C4-2B (cell line): Measurements from ENCODE around the gene DLK2.
A peak's percentile ranks its signal among the peaks of the same experiment; 100 is the strongest.

ENCODE experiments used
- H3K27ac ChIP-seq: fragments of 450-650 bp; 2 replicates; pipeline ENCODE4 v1.5.1; 2017
- ZFX ChIP-seq: fragments of 450-650 bp; IDR thresholded peaks from 2 replicates; pipeline ENCODE4 v1.6.1; 2017
- TF ChIP-seq, protein P1 (sequence below): fragments of 450-650 bp; conservative IDR thresholded peaks from 2 replicates; pipeline ENCODE4 v1.5.1; 2017; ENCODE audit warnings: mild to moderate bottlenecking

The DLK2 gene

DNA sequence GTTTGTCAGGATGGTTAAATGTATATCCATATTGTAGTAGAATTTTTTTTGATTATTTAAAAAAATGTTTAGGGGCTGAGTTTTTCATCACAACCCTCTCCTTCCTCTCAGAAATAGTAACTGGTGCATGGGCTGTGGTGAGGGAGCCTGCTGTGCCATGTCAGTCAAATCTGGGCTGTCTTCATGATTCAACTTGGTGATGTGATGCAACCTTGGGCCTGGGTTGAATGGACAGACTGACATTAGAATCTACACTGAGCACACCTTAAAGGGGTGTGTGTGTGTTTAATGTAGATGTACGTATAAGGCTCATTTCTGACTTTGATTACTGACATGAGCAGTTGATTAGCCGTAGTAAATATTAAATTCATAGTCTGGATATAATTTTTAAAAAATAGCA lies 25.7 kb upstream of the DLK2 start:
- no peak overlapping the region for H3K27ac ChIP-seq
- TF ChIP-seq ZFX = no peak
- TF ChIP-seq, protein P1, sequence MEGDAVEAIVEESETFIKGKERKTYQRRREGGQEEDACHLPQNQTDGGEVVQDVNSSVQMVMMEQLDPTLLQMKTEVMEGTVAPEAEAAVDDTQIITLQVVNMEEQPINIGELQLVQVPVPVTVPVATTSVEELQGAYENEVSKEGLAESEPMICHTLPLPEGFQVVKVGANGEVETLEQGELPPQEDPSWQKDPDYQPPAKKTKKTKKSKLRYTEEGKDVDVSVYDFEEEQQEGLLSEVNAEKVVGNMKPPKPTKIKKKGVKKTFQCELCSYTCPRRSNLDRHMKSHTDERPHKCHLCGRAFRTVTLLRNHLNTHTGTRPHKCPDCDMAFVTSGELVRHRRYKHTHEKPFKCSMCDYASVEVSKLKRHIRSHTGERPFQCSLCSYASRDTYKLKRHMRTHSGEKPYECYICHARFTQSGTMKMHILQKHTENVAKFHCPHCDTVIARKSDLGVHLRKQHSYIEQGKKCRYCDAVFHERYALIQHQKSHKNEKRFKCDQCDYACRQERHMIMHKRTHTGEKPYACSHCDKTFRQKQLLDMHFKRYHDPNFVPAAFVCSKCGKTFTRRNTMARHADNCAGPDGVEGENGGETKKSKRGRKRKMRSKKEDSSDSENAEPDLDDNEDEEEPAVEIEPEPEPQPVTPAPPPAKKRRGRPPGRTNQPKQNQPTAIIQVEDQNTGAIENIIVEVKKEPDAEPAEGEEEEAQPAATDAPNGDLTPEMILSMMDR = no peak

DNA sequence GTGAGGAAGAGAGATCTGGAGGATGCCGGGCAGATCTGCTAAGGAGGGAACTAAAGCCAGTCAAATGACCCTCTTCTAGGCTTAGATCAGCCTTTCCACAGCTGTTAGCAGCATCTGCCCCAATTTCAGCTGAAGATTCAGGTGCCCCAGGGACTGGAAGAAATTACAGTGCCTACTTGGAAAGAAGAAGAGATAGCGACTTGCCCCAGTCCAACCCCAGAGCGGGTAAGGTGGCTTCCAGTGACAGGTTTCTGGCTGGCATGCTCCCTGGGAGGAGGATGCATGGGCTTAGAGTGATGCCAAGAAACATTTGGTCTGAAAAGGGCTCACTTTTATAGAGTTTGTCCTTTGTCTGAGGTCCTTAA lies 22.6 kb upstream of the DLK2 start:
- H3K27ac ChIP-seq = peak overlapping the region; percentile 68
- TF ChIP-seq ZFX = no peak
- TF ChIP-seq, protein P1 = no peak

DNA sequence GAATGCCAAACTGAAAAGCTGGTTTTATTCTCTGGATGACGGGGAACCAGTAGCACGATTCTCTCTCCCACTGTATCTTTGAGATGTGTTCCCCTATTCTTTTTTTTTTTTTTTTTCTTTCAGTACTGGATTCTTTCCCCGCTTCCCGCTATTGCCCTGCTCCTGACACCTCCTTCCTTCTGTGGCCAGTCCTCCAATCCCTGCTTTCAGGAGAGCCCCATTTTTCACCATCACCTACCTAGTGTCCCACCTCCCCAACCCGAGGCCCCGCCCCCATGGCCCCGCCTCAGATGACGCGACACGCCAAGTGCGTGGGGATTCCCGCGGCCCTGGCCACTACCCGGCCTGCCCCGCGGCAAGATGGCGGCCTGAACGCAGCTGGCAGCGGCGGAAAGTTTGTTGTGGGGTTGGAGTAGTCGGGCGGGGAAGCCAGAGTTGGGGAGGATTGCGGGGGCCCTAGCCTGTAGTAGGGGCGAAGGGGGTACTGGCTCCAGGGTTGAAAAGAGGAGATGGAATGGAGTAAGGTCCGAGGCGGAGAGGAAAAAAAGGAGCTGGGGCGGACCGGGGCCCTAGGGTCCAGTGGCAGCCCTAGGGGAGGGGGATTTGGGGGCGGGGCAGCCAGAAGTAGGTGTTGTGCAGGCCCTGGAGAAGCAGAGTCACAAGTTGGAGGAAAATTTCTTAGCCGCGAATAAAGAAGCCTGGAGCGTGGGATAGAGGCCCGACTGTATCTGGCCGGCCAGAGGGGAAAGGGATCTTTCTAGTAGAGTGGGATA lies 22.1 kb upstream of the DLK2 start, which contains the start of gene TJAP1:
Gene TJAP1, plus strand, starts transcription at position 336 of the 773 bp plus-strand sequence. CDS start 21,432 bp downstream, outside the sequence.
- TF ChIP-seq, protein P1 = no peak
- peak; percentile 29; the same call in 1 of the 2 replicates for TF ChIP-seq ZFX

DNA sequence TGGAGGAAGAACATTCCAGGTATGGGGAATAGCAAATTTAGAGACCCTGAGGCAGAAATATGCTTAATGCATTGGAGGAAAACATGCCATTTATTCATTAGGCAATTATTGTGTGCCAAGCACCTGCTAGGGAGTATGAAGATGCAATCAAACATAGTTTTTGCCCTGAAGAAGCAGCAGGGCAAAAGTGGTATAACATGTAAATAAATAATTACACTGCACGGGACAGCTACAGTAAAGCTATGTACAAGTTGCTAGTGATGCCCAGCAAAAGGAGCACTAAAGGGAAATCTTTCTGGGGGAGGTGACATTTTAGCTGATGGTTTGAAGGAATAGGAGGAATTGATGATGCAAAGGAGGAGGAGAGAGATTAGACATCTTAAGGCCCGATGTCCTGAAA lies 21.4 kb upstream of the DLK2 start:
- TF ChIP-seq ZFX = no peak
- TF ChIP-seq, protein P1 = no peak
- no peak overlapping the region for H3K27ac ChIP-seq

More for the DNA sequence above, 22.1 kb upstream of the DLK2 start, which contains the start of gene TJAP1:
- peak within 1 kb of the TSS; percentile 68 for H3K27ac ChIP-seq

DNA sequence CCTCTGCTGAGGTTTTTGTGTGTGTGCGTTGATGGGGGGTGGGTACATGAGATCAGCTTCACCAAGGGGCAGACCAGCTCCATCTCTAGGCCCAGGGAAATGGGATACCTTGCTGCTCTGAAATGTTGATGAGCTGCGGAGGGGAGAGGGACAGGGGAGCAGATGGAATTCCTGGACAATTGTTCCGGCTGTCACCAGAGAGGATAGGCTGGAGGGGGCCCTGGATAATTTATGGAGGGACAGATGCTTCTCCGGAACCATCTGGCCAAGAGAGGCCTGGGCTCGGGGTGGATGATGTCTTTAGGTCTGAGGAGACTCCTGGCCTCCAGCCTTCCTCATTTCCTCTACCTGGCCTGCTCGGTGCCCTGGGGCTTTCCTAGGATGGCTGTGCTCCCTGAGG lies 20.2 kb upstream of the DLK2 start:
- TF ChIP-seq, protein P1 = no peak
- TF ChIP-seq ZFX = no peak
- H3K27ac ChIP-seq = no peak overlapping the region

DNA sequence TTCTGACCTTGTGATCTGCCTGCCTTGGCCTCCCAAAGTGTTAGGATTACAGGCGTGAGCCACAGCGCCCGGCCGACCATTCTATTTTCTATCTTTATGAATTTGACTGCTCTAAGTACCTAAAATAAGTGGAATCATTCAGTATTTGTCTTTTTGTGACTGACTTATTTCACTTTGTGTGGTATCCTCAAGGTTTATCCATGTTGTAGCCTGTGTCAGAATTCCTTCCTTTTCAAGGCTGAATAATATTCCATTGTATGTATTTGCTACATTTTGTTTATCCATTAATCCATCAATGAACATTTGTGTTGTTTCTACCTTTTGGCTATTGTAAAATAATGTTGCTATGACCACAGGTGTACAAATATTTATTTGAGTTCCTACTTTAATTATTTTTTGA lies 17.2 kb upstream of the DLK2 start:
- no peak overlapping the region for H3K27ac ChIP-seq
- TF ChIP-seq, protein P1 = no peak
- no peak for TF ChIP-seq ZFX

DNA sequence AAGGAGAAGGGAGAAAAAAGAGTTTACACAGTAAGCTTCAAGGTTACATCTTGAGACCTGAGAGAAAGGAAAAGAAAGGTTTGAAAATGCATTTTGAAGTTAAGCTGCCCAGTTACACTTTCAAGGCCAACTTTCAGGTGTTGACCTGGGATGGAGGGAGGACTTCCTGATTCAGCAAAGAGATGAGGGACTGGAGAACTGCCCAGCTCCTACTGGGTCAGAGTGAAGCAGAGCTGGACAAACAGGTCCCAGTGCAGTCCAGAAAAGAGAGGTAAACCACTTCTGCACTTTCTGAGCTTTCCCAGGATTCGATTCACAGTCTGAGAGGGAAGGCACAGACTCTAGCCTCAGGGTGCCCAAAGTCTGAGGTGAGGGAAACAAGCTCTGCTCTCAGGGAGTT lies 16.1 kb upstream of the DLK2 start:
- TF ChIP-seq ZFX = no peak
- TF ChIP-seq, protein P1 = no peak
- peak overlapping the region; percentile 29 for H3K27ac ChIP-seq
